Heart left ventricle (tissue), 16 donors: Measurements from ENCODE around the gene KRTDAP. TPM values are rescaled to one million over a fixed set of nuclear protein-coding genes. Genes with fewer than 3 reads are reported as not detected.

Experiments
- ATAC-seq, 4 donors: fragments of 200-7000 bp; cut with Tn5 transposase; one replicate each; pipeline ENCODE4 v1.9.1; 2020 to 2022; ENCODE audit warnings: moderate library complexity in 4 of 4, mild to moderate bottlenecking in 3 of 4, moderate number of reproducible peaks in 1 of 4
- DNase-seq, 5 donors: peaks; one replicate each; pipeline ENCODE4 v3.0.0-alpha.2; 2020
- H3K27ac ChIP-seq, 12 donors: fragments of 200-600 bp; sonication (generic) in 4 of 12; one replicate each; pipeline versions ENCODE4 v1.5.0 to v1.8.0; 2016 to 2022; ENCODE audit warnings: mild to moderate bottlenecking in 2 of 12
- H3K27me3 ChIP-seq, 9 donors: fragments of 200-600 bp; sonication (generic) in 2 of 9; one replicate each; pipeline versions ENCODE4 v1.5.1 to v1.8.0; 2016 to 2022; ENCODE audit warnings: mild to moderate bottlenecking in 3 of 9
- H3K36me3 ChIP-seq, 9 donors: fragments of 200-600 bp; sonication (generic) in 2 of 9; one replicate each; pipeline versions ENCODE4 v1.5.0 to v1.8.0; 2018 to 2022; ENCODE audit warnings: mild to moderate bottlenecking in 2 of 9
- H3K4me1 ChIP-seq, 12 donors: fragments of 200-600 bp; sonication (generic) in 4 of 12; one replicate each; pipeline versions ENCODE4 v1.5.0 to v1.8.0; 2016 to 2022; ENCODE audit warnings: mild to moderate bottlenecking in 3 of 12
- H3K4me3 ChIP-seq, 12 donors: fragments of 200-600 bp; sonication (generic) in 4 of 12; one replicate each; pipeline versions ENCODE4 v1.5.0 to v1.8.0; 2017 to 2022; ENCODE audit warnings: mild to moderate bottlenecking in 9 of 12, moderate library complexity in 4 of 12
- H3K9me3 ChIP-seq, 12 donors: fragments of 200-600 bp; sonication (generic) in 4 of 12; one replicate each; pipeline versions ENCODE4 v1.5.0 to v1.8.0; 2016 to 2022; ENCODE audit warnings: mild to moderate bottlenecking in 1 of 12
- POLR2A ChIP-seq, 2 donors: fragments of 450-650 bp; IDR thresholded peaks; one replicate each; pipeline ENCODE4 v1.6.1; 2017; ENCODE audit warnings: antibody characterized with exemption in 2 of 2, mild to moderate bottlenecking in 2 of 2, moderate library complexity in 2 of 2
- WGBS, 4 donors: extraction: QIAGEN DNeasy Blood & Tissue Kit in 2 of 4; methylation state at CpG; one replicate each; pipeline versions ENCODE4 v1.1.5 to v1.1.7; 2013 to 2018; 5-methylcytosine and 5-hydroxymethylcytosine counted together
- intact Hi-C, 10 donors: fragments of 100-400 bp; cut with DNase I; formaldehyde crosslinking; loops; one replicate each; pipeline versions ENCODE4 v1.11.1 to v1.14.2; 2022
- polyA plus RNA-seq, 2 donors: library from polyadenylated mRNA; stranded (reverse); fragments of 200-250 nt; gene quantifications; one replicate each; pipeline ENCODE4 v1.2.3, GENCODE V29; 2013
- total RNA-seq, 9 donors: library from RNA; depleted of rRNA in 2 of 9; stranded (reverse); fragments of >200 nt in 2 of 9; fragmentation: NEBNext Ultra II Directional in 3 of 9; extraction: Animal tissue kit (Norgen Biotek cat#: 25700) in 3 of 9; gene quantifications; one replicate each; pipeline versions ENCODE4 v1.1.0 to v1.2.4, GENCODE V29; 2016 to 2023
- TF ChIP-seq, protein P1 (sequence below), 12 donors: fragments of 200-600 bp; sonication (generic) in 4 of 12; IDR thresholded peaks; one replicate each; pipeline versions ENCODE4 v1.5.0 to v1.8.0; 2018 to 2022; ENCODE audit warnings: antibody characterized with exemption in 12 of 12, mild to moderate bottlenecking in 5 of 12
- donor health status: ischemic (EF 13 %, LVEDD 7.1; RV severe dilation, severe dysfunction).
- donor health status: healthy with polysubstance abuse.
- donor health status: DM: no; HTN: yes; CAD: no.
- donor health status: DM: no; HTN: no; CAD: no.
- donor health status: ischemic (EF 25% LVEDD 6.9; RV normal size, moderate dysfunction).
- donor health status: ischemic (EF 25% LVEDD 5.7; RV mildly dilated, moderate dysfunction).
- donor health status: healthy.
- donor health status: DM: yes; HTN: yes; CAD: no.
- donor health status: ischemic (EF 35%, LVEDD 5.7; RV mildly dilated, moderate dysfunction).
- donor health status: nonischemic (EF 11% LVEDD 7.7; RV severe dilation, severe dysfunction).
- donor health status: DM: yes; HTN: yes; CAD: no.
- donor health status: PGD.
- donor health status: ischemic (EF 29% LVEDD 5.4; RV normal size, mild dysfunction).
- donor health status: nonischemic (EF 23%, LVEDD 6.1; RV moderate dilation, normal function).

Gene KRTDAP
- total and polyA plus RNA-seq, 11 donors, result not detected

DNA sequence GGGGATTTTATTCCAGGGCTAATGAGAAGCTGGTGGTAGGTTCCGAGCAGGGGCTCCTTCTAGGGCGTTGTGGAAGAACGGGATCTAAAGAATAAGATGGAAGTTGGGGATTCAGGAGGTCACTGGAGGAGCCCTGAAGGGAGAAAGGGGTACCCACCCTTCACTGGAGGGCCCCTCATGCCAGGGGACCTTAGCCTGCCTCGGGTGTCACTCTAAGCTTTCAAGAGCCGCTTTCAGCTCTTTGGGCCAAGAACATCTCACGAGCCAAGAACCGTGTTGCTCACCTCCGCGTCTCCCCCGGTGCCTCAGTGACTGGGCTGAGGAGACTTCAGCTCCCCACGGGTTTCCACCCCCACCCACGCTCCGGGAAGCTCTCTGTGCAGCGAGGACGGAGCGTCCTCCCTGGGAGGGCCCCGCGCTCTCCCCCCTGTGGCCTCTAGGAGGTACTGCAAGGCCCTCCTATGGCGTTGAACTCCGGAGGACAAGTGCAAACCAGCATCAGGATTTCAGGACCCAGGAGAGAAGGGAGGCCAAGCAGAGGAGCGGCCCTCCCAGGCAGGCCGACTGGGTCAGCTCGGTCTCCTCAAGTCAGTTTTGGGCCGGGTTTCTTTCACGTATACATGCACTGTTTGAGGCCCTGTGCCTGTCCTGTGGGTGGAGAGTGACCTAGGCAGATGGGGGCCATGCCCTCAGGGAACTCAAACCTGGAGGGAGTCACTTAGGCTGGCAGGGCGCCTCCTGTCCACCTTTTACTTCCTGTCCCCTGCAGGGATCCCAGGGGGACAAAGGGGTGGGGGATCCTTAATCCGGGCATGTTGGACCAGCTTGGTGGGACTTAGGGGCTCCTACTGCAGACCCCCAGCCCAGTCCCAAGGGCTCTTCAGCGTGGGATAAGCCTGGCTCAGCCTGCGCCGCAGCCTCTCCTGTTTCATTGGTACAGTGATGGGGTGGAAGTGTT lies 5.1 kb upstream of the KRTDAP start:
- ATAC-seq, result peak; percentile 81 to 94 (median 90)
- no peaks in the 10 kb centered on the region for H3K36me3 ChIP-seq
- peak; percentile 61 to 88 (median 71) for DNase-seq
- H3K27ac ChIP-seq, result no peak overlapping the region
- H3K4me1 ChIP-seq, result peaks cover 0 to 7% (median 2%) of the 10 kb centered on the region in 12 donors
- H3K27me3 ChIP-seq, result peaks cover 0 to 3% (median 0%) of the 10 kb centered on the region in 9 donors
- intact Hi-C loops, result loop anchor here in 8 of 10 donors (1.0 to 5.0 kb wide), 5 partner anchors 143 to 228 kb away; partner anchors contain the start of gene USF2 (in 1 of the 8)
- H3K4me3 ChIP-seq, result peak overlapping the region in 1 of 12 donors; percentile 26
- WGBS, 4 donors, result 23 to 30% (median 27%) methylated on average over 22 to 30 of the region's 30 CpGs
- TF ChIP-seq, protein P1, sequence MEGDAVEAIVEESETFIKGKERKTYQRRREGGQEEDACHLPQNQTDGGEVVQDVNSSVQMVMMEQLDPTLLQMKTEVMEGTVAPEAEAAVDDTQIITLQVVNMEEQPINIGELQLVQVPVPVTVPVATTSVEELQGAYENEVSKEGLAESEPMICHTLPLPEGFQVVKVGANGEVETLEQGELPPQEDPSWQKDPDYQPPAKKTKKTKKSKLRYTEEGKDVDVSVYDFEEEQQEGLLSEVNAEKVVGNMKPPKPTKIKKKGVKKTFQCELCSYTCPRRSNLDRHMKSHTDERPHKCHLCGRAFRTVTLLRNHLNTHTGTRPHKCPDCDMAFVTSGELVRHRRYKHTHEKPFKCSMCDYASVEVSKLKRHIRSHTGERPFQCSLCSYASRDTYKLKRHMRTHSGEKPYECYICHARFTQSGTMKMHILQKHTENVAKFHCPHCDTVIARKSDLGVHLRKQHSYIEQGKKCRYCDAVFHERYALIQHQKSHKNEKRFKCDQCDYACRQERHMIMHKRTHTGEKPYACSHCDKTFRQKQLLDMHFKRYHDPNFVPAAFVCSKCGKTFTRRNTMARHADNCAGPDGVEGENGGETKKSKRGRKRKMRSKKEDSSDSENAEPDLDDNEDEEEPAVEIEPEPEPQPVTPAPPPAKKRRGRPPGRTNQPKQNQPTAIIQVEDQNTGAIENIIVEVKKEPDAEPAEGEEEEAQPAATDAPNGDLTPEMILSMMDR (IDR thresholded peaks at IDR 0.05), result peak; percentile 96 to 99 (median 98)
- TF ChIP-seq POLR2A (IDR thresholded peaks at IDR 0.05), result no peak
- no peaks in the 10 kb centered on the region for H3K9me3 ChIP-seq

DNA sequence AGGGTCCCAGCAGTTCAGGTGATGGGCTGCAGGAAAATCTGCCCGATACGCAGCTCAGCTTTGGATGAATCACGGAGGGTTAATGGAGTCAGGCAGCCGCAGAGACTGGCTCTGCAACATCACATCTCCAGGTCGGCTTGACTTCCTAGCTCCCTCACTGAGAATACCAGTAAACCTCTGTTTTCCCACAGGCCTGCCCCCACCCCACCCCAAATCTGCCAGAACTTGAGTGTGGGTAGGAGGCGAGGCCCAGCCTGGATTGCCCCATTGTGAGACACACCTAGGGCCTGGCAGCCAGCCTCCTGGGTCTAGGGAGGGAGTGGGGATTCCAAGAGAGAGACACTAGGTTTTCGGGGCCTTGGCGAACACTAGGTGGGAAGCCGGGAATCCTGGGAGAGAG lies 3.7 kb upstream of the KRTDAP start:
- TF ChIP-seq, protein P1 (IDR thresholded peaks at IDR 0.05), result no peak
- H3K4me3 ChIP-seq, result no peak overlapping the region
- WGBS, 4 donors, result 90 to 94% (median 92%) methylated on average over 9 of the region's 9 CpGs
- DNase-seq, result no peak
- intact Hi-C loops, result loop anchor here in 5 of 10 donors (2.0 to 5.0 kb wide), 2 partner anchors 141 to 142 kb away; no protein-coding TSS in a partner anchor
- no peak for ATAC-seq
- peaks cover 0 to 7% (median 2%) of the 10 kb centered on the region in 12 donors for H3K4me1 ChIP-seq
- peaks cover 0 to 8% (median 0%) of the 10 kb centered on the region in 9 donors for H3K27me3 ChIP-seq
- H3K27ac ChIP-seq, result no peak overlapping the region
- H3K36me3 ChIP-seq, result no peaks in the 10 kb centered on the region
- H3K9me3 ChIP-seq, result no peaks in the 10 kb centered on the region

DNA sequence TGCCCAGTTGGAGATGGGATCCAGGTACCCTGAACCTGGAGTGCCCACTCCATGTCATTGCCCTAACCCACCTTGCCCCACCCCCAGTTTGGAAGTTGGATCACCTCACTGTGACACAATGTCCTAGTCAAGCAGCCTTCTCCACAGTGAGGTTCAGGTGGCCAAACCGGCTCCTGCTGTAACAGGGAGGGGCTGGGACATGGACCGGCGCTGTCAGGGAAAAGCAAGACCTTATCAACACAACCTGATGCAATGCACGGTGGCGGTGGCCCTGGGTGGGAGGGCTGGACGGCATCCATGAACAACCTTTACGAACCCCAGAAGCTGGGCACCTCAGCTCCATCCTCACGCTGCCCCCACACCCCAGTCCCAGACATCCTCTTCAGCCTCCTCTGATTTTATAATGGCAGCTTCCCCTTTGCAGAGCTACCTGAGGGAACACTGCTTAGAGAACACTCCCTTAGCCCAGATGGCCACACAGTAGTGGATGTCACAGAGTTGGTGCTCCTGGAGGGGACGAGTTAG lies 1.6 kb upstream of the KRTDAP start:
- H3K4me1 ChIP-seq, result peaks cover 0 to 7% (median 2%) of the 10 kb centered on the region in 12 donors
- no peaks in the 10 kb centered on the region for H3K36me3 ChIP-seq
- H3K27ac ChIP-seq, result no peak overlapping the region
- TF ChIP-seq POLR2A (IDR thresholded peaks at IDR 0.05), result no peak
- TF ChIP-seq, protein P1 (IDR thresholded peaks at IDR 0.05), result no peak
- H3K9me3 ChIP-seq, result no peaks in the 10 kb centered on the region
- H3K27me3 ChIP-seq, result peaks cover 0 to 18% (median 0%) of the 10 kb centered on the region in 9 donors
- ATAC-seq, result no peak
- H3K4me3 ChIP-seq, result no peak overlapping the region
- intact Hi-C loops, result loop anchor here in 2 of 10 donors (5.0 kb wide), 1 partner anchor 140 kb away; no protein-coding TSS in a partner anchor
- no peak for DNase-seq
- 81 to 90% (median 86%) methylated on average over 5 to 9 of the region's 9 CpGs for WGBS, 4 donors

DNA sequence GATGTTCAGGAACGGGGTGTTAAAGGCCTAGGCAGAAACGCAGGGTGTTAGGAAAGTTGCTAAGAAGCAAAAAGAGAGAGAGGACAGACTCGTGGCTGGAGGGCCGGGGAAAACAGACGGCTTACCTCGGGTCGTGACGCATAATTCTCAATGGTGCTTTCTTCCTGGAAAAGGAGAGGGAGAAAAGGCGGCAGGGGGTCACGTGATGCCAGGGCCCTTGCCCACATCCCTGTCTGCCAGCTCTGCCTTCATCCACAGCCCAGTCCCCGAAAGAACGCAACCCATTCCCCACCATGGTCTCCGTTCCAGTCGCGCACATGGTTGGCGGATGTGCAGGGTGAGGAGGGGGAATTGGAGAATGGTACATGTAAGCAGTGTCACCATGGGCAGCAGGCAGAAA lies 1.6 kb downstream of the KRTDAP start:
- Histone ChIP-seq H3K4me1 (no peaks in the 10 kb centered on the region), H3K27me3 (peaks cover 0 to 22% (median 0%) of the 10 kb centered on the region in 9 donors), H3K4me3 (no peak overlapping the region), H3K27ac (no peak overlapping the region), H3K9me3 (no peaks in the 10 kb centered on the region), H3K36me3 (no peaks in the 10 kb centered on the region)
- DNase-seq, result no peak
- intact Hi-C loops, result no loop called here
- TF ChIP-seq, protein P1 (IDR thresholded peaks at IDR 0.05), result no peak
- no peak for TF ChIP-seq POLR2A (IDR thresholded peaks at IDR 0.05)
- no peak for ATAC-seq
- 81 to 89% (median 87%) methylated on average over 16 of the region's 16 CpGs for WGBS, 4 donors
